SKM-1 (cell line): ENCODE results near the gene HS3ST5.
"Not testable (repeated sequence)": the region's sequence is repeated elsewhere in the genome, so short reads cannot be mapped to it uniquely, and the experiment has no call there.

ENCODE experiments used
- DNase-seq: peaks from one replicate; lab custom pipeline; 2025; ENCODE audit not compliant: unreplicated experiment; lab: John Stamatoyannopoulos, UW

The HS3ST5 gene

DNA sequence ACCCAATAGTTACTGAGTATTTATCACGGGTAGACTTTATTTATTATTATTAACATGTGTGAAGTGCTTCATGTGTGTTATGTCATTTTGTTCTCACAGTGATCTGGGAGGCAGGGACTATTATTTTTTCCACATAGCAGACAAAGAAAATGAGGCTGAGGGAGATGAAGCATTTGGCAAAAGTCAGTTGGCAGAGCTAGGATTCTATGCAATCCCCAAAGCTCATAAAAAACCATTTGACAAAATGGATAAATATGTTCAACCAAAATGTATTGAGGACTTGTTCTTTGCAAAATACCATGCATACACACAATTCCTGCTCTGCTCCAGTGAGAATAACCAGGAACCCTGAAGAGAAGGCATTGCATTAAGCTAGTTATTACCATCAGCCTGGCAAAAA, 184.4 kb downstream of the HS3ST5 start:
- DNase-seq: no peak

- DNase-seq: no peak
Measured at GRCh38 chr6:114157848-114158247, 185.0 kb downstream of the HS3ST5 start.

DNA sequence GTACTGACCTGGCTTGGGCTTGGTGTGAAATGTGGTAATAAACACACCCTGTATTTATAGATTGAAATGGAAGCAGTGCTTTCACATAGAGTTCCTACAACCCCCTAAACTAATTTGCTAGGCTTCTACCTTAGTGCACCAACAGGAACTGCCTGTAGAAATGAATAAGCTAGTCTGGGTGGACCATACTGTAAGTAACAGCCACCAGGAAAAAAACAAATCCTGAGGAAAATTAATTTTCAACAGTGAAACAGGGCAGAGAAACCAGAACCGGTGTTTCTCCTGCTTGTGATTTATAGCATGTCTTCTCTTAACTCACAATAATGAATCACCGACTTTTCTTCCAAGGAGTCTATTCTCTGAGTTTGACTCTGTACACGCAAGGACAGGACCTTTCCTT, 187.1 kb downstream of the HS3ST5 start:
- DNase-seq: no peak

- no peak for DNase-seq
Measured at GRCh38 chr6:114154812-114155211, 188.0 kb downstream of the HS3ST5 start.

DNA sequence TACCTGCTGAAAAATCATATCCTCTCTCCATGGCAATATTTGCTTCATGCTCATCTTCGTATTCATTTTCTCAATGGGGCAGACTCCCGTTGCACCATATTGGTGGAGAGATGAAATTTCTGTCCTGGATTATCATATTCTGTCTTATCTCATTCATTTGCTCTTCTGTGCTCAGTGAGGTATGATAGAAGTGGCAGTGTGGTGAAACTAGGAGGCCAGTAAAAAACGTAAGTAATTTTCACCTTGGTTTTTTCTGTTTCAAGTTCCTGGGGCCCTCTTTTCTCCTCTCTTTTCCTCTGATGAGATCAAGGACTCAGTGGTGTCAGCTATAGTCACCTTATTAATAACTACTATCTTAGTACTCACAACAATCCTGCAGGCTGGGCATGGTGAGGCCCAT, 189.4 kb downstream of the HS3ST5 start:
- no peak for DNase-seq

DNA sequence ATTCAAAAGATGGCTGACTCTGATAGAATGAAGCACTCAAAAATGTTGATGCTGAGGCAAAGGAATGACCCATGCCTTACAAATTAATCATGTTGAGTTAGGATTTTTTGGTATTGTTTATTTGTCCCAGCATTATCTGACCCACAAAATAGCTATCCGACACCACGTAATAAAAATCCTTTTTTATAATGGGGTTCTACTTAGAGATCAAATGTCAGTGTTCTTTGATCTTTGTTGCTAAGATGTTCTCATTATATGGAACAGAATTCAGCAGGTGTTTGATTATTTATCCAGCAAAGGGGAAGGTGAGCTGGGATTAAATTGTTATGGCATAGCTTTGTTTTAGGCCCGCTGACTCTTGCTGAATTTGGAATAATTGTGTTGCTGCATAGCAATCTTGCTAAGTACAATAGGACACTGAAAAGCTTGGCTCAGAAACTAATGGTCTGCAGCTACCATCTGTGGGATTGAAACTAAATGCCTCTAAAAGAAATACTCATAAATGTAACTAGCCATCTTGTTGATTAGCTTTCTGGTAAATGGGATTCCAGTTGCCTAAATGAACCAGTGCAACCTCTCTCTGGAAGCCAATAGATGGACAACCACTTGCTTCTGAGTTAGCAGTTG, 191.6 kb downstream of the HS3ST5 start:
- DNase-seq: no peak

DNA sequence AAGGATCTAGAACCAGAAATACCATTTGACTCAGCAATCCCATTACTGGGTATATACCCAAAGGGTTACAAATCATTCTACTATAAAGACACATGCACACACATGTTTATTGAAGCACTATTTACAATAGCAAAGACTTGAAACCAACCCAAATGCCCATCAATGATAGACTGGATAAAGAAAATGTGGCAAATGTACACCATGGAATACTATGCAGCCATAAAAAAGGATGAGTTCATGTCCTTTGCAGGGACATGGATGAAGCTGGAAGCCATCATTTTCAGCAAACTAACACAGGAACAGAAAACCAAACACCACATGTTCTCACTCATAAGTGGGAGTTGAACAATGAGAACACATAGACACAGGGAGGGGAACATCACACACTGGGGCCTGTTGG, 193.6 kb downstream of the HS3ST5 start:
- not testable (repeated sequence) for DNase-seq

DNA sequence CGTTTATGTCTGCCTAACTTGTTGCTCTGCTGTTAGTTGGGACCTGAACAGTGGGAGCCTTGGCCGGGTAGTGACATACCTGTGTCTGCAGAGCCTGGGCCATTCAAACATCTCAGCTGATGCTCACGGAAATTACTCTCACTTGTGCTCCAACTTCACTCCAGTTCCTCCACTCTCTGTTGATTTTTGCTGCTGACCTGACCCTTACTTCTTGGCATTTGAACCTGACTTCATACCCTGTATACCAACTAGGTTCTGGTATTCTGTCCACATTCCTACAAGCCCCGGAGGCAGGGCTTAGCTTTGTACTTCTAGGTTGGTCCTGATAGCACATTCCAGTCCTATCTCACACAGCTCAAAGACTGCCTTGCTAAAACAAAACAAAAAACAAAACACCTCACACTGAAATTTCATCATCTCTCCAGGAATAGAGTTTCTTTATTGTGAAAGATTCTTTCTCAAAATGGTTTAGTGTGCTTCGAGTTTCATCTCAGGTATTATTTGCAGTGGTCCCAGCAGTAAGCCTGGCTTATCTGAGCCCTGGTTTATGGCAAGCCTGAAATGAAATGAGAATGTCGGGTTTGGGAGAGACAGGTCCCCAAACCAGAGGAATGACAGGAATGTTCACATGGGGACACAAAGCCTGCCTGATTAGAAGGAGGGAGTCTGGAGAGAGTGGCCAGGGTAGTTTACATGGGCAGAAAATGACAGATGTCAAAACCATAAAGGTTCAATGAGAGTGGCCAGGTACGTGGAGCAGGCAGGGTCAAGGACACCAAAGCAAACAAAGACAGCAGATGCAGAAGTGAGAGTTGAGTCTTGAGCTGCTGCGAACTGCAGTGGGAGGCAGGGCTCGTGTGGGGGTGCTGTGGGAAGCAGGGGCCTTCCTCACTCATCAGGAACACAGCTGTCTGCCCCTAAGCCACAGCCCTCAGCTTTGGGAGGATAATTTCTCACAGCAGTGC, 197.7 kb downstream of the HS3ST5 start:
- no peak for DNase-seq

GRCh38 chr6:114142258-114142657, 200.6 kb downstream of the HS3ST5 start:
- DNase-seq: no peak

GRCh38 chr6:114140416-114140815, 202.4 kb downstream of the HS3ST5 start:
- DNase-seq: no peak

DNA sequence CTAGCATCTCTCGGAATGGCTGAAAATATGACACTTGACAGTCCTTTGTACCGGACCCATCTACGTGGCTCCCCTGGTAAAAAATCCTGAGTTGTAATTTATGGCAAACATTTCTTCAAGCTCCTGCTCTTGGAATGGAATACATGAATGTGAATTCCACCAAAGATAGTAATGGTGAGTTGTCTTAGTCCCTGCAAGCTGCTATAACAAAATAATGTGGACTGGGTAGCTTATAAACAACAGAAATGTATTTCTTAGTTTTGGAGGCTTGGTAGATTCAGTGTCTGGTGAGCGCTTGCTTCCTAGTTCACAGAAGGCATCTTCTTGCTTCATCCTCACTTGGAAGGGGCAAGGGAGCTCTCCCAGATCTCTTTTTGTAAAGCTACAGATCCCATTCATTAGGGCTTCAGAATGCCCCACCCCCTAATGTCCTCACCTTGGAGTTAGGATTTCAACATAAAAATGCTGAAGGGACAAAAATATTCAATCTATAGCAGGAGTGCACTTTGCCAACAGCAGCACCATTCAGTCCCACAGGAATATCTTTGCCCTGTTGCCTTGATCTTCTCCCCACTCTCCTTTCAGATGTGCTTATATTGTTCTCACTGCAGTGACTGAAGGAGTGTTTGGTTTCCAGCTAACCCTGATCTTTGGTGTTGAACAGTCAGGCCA, 204.1 kb downstream of the HS3ST5 start:
- no peak for DNase-seq

DNA sequence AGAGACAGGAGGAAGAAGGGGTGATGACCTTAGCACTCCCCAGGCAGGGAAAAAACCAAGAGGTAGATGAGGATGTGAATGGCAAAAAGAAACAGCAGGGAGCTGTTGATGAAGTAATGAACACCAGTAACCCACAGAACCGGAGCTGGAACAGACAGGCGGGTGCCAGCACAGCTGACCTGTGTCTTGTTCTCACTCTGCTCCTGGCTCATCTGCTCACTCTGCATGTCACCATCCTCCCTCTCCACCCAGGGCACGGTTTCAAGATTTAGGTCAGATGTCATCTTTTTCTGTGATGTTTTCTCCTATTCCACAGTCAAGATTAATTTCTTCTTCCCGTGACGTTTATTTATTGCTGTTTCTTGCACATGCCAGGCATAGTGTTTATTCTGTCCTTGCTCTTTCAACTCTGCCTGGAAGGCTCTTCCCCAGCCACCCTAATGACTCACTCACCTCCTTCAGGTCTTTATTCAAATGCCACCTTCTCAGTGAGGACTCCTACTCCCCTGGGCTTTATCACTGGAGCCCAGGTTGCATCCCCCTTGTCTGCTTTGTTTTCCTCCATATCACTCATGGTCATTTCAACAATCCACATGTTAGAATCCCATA, 207.4 kb downstream of the HS3ST5 start:
- DNase-seq: no peak

GRCh38 chr6:114133816-114134215, 209.0 kb downstream of the HS3ST5 start:
- no peak for DNase-seq

DNA sequence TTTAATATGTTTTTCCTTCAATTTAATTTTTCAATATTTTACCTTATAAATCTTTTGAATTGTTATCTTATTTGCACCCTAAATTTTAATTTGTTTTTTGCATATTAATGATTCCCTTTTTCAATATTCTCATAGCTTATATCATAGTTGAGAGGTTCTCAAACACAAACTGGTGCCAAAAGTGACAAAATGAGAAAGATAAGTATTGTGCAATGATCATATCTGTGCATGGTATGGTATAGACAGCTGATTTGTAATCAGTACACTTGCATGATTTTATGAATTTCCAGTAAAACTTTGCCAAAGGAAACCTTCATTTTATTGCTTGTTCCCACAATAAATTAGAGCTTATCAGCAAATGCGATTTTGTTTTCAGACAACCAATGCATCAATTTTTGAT, 210.9 kb downstream of the HS3ST5 start:
- DNase-seq: no peak

DNA sequence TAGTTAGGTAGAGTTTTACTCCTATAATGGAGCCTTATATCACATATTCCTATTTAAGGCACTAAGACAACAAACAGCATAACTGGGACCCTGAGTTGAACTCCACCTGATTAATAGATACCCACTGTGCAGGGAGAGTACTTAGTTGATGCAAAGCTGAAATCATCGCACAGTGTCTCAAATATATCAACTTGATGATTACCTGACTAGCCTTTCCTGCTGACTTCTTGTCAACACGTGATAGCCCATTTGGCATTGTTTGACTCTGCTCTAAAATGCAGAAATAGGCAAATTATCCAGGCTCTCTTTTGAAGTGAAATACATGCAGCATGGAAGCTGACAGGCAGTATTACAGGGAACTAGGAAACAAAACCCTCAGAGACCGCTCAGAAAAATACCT, 217.2 kb downstream of the HS3ST5 start:
- no peak for DNase-seq

GRCh38 chr6:114121913-114122662, 220.7 kb downstream of the HS3ST5 start:
- DNase-seq: no peak

- DNase-seq: no peak
Measured at GRCh38 chr6:114119056-114119455, 223.8 kb downstream of the HS3ST5 start.

DNA sequence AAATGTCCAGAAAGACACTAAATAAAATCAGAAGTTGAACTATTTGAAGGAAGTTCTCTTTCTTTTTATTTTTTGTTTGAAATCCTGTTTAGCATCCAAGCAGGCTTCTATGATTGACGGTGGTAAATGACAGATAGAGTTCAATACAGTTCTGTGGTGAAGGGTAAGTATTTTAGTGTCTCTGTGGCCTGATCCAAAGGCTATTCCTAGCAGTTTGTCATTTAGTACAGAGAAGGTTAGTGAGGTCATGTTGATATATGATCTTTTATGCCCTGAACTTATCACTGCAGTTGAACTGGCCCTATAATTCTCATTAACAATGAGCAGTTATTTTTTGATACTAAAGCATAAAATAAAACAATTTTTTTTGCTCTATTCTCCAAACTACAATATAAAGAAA, 227.2 kb downstream of the HS3ST5 start:
- DNase-seq: no peak

GRCh38 chr6:114108119-114109002, 234.5 kb downstream of the HS3ST5 start:
- DNase-seq: peak; percentile 30

DNA sequence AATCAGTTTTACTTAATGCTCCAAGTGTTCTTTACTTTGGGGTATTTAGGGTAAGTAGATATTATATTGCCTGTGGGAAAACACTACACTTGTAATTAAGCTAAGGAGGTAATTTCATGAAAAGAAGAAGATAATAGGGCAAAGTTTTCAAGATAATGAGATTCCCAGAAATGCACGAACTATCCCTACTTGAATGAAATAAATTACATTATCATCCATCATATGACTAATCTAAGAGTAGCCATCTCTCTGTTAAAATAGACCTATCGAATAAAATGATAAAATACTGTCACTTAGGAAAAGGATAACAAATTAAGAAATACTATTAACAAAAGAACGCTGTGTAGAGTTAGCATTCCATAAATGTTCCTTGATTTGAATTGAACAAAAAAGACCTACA, 236.8 kb downstream of the HS3ST5 start:
- DNase-seq: no peak
